Ramos (cell line): ENCODE data around the gene PHETA1.

Experiments used
- in situ Hi-C: fragments of 300-500 bp; cut with MboI; formaldehyde crosslinking; loops from one replicate; pipeline ENCODE4 v1.14.3; 2022; ENCODE audit warnings: low sequenced_read_pairs; ENCODE audit not compliant: unreplicated experiment

The PHETA1 gene

GRCh38 chr12:111334393-111334915, 34.4 kb downstream of the PHETA1 start:
- in situ Hi-C loops, result no loop called here

GRCh38 chr12:111330800-111331752, 37.8 kb downstream of the PHETA1 start:
- in situ Hi-C loops, result no loop called here

GRCh38 chr12:111328138-111328537, 40.8 kb downstream of the PHETA1 start:
- in situ Hi-C loops, result no loop called here

GRCh38 chr12:111327474-111327873, 41.4 kb downstream of the PHETA1 start:
- in situ Hi-C loops, result no loop called here

GRCh38 chr12:111322336-111323250, 46.3 kb downstream of the PHETA1 start:
- in situ Hi-C loops, result loop anchor here (25.0 kb wide), 1 partner anchor 385 kb away; no protein-coding TSS in a partner anchor

- in situ Hi-C loops, result loop anchor here (25.0 kb wide), 1 partner anchor 384 kb away; no protein-coding TSS in a partner anchor
Measured at GRCh38 chr12:111321317-111321716, 47.6 kb downstream of the PHETA1 start.

GRCh38 chr12:111320258-111321050, 48.4 kb downstream of the PHETA1 start:
- in situ Hi-C loops, result loop anchor here (25.0 kb wide), 1 partner anchor 383 kb away; no protein-coding TSS in a partner anchor

- in situ Hi-C loops, result loop anchor here (25.0 kb wide), 1 partner anchor 382 kb away; no protein-coding TSS in a partner anchor
Measured at GRCh38 chr12:111319600-111320257, 49.2 kb downstream of the PHETA1 start.

GRCh38 chr12:111318450-111318849, 50.4 kb downstream of the PHETA1 start:
- in situ Hi-C loops, result loop anchor here (25.0 kb wide), 1 partner anchor 381 kb away; no protein-coding TSS in a partner anchor

- in situ Hi-C loops, result loop anchor here (25.0 kb wide), 1 partner anchor 379 kb away; no protein-coding TSS in a partner anchor
Measured at GRCh38 chr12:111316671-111317070, 52.2 kb downstream of the PHETA1 start.

GRCh38 chr12:111314953-111315539, 53.8 kb downstream of the PHETA1 start:
- in situ Hi-C loops, result loop anchor here (5.0 to 25.0 kb wide), 2 partner anchors 293 to 378 kb away; no protein-coding TSS in a partner anchor

- in situ Hi-C loops, result loop anchor here (5.0 to 25.0 kb wide), 2 partner anchors 292 to 377 kb away; no protein-coding TSS in a partner anchor
Measured at GRCh38 chr12:111313833-111314259, 55.0 kb downstream of the PHETA1 start.

GRCh38 chr12:111312708-111313107, 56.2 kb downstream of the PHETA1 start:
- in situ Hi-C loops, result loop anchor here (5.0 to 25.0 kb wide), 2 partner anchors 290 to 375 kb away; no protein-coding TSS in a partner anchor

GRCh38 chr12:111312016-111312415, 56.9 kb downstream of the PHETA1 start:
- in situ Hi-C loops, result loop anchor here (5.0 to 25.0 kb wide), 2 partner anchors 290 to 375 kb away; no protein-coding TSS in a partner anchor

GRCh38 chr12:111311011-111311410, 57.9 kb downstream of the PHETA1 start:
- in situ Hi-C loops, result loop anchor here (5.0 to 25.0 kb wide), 2 partner anchors 289 to 374 kb away; no protein-coding TSS in a partner anchor
